HG03565 (cell line): Measurements from ENCODE around the gene MYMK.

Experiments used
- ATAC-seq: cut with Tn5 transposase; IDR thresholded peaks from one replicate; pipeline ENCODE4 v1.9.1; 2021; ENCODE audit warnings: mild to moderate bottlenecking, moderate library complexity; ENCODE audit not compliant: unreplicated experiment

MYMK gene

DNA sequence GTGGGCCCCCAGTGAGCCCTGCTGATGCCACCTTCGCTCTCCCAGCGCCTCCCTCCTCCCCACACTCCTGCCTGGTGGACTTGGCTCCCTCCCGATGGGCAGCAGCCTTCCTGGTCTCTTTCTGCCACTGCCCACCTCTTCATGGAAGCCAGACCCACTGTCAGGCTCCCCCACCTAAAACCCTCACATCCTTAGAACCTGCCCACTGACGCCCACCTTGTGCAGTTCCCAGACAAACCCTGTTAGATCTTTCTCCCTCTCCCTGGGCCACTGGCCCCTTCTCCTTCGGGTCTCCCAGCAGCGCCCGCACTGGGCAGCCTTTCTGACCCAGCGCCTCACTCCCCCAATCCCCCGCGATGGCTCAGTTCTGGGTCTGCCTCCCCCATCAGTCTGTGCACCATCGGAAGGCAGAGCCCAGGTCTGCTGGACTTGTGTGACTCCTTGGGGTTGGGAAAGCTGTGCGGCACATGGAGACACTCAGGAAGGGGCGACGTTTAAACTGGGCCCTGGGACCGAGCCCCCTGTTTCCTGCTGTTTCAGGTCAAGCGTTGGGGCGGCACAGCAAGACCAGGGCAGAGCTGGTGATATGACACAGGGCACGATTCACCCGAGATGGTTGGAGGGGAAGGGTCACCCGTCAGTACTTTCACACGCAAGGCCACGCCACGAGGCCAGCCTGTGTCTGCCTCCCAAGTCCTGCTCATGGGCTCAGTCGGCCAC, 17.4 kb downstream of the MYMK start:
- no peak for ATAC-seq

DNA sequence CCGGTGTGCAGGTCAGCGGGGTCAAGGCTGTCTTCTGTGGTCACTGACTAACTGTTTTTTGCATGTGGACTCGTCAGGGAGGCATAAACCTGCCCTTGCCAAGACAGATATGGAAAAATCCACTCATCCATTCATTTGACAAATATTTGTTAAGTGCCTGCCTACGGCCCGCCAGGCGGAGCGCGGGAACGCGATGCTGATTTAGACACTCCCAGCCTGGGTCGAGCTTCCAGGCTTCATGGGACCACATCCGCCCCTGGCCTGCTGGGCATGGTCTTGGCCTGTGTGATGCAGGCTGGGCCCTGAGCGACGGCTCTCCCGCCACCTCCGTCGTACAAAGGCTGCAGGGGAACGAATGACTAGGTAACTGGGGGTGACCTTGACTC, 18.1 kb downstream of the MYMK start:
- no peak for ATAC-seq

DNA sequence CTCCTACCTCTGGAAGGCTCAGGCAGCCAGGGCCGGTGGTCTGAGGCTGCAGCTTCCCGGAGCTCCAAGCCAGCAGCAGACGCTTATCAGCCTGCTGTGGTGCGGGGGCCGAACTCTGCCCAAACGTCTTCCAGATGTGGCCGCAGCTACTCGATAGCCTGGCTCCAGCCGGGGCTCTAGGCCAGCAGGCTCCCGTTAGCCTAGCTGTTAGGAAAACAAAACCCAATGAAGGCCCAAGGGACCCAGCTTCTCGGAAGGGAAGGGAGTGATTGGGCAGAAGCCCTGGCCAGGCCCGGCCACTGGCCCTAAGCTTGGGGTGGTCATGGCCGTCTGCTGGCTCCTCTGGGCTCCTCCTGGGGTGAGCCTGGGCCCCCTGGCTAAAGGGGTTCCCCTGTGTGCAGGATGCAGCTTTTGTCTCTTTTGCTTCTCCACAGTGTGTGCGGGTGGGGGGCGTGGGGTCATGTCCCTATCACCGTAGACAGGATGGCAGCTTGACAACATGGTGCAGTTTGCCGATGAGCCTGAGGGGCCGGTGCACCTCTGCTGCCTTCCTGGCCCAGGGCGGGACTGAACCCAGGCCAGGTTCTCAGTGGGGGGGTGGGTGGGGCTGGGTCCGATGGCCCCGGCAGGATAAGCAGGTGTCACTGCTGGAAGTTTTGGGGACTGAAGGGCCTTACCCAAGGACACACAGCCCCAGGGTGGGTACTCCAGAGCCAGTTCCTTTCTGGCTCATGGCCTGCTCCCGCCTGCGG, 18.7 kb downstream of the MYMK start:
- no peak for ATAC-seq

DNA sequence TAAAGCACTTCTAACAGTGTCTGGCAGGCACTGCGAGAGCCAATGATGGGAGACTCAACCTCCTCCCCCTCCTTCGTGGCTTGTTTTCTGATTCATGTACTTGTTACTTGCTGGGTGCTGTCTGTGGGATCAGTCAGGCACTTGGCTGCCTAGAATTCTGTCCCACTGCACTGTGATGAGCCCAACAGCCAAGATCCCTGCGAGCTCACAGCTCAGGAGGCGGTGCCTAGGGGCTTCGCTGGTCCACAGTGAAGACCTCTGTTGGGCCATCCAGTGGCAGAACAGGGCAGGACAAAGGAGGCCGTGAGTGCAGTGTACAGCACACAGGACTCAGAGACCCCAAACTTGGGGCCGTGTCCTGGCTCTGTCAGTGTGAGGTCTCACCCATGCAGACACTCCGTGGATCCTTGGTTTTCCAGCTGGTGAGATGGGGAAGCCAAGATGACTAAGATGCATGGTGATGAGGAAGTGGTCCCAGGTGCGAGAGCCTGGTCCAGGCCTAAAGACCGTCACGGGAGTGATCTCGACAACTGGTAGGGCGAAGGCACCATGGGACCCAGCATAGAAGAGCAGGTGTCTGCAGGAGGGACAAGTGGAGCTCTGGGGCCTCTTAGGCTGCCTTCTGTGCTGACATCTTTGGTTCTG, 19.5 kb downstream of the MYMK start:
- no peak for ATAC-seq

DNA sequence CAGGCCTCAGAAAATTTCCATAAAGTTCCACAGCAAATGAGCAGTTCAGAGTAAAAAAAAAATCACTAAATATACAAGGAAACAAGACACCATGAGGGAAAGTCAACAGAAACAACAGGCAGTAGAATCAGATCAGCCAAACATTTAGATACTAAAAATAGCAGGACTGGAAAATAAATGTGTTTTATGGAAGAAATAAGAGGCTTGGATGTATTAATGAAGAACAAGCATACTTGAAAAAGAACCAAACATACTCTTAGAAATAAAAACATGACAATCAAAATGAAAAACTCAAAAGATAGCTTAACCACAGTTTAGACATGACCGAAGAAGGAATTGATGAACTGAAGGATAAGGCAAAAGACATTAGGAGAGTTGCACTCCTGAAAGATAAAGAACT, 22.6 kb downstream of the MYMK start:
- ATAC-seq: no peak

DNA sequence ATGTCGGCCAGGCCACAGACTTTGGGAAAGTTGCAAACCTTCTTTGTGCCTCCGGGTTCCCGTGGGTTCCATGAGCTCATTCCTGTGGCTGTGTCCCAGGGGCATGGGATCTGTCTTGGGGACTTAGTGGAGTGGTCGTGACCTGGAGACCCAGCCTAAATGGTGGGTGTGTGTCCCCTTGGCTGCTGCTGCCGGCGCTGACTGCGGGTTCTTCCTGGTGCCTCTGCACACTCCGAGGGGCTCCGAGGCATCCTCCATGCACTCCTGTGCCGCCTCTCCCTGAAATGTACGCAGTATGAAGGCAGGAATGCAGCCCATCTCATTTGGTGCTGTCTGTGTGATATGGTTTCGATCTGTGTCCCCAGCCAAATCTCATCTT, 24.9 kb downstream of the MYMK start:
- ATAC-seq: no peak

DNA sequence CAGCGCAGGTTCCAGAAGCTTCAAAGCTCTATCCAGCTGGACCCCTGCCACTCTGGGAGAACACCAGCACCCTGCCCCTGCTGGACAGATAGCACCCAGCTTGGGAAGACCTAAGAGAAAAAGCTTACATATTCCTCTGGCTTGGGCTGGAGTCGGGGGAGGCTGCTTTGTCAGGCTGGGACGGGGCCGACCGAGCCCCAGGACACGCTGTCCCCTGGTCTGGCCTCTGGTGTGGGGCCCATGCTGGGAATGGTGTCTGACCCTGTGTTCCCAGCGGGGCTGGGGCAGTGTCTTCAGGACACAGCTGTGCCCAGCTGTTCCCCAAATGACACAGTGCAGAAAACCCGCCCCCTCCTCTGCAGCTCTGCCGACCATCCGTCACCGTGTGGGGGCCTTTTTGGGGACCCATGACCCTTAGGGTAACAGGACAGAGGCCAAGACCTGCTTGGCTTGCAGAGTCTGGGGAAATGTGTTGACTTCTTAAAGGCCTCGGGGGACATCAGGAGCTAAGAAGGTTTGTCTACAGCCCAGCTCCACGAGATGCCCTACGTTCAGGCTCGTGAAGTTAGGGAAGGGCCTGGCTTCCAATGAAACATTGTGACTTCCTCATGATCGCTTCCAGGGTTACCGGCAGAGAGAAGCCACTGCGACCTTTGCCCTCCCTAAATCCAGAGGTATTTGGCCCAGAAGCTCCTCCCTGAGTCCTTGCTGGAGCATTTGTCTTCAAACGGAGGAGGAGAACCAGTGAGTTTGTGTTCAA, 25.4 kb downstream of the MYMK start:
- ATAC-seq: no peak

DNA sequence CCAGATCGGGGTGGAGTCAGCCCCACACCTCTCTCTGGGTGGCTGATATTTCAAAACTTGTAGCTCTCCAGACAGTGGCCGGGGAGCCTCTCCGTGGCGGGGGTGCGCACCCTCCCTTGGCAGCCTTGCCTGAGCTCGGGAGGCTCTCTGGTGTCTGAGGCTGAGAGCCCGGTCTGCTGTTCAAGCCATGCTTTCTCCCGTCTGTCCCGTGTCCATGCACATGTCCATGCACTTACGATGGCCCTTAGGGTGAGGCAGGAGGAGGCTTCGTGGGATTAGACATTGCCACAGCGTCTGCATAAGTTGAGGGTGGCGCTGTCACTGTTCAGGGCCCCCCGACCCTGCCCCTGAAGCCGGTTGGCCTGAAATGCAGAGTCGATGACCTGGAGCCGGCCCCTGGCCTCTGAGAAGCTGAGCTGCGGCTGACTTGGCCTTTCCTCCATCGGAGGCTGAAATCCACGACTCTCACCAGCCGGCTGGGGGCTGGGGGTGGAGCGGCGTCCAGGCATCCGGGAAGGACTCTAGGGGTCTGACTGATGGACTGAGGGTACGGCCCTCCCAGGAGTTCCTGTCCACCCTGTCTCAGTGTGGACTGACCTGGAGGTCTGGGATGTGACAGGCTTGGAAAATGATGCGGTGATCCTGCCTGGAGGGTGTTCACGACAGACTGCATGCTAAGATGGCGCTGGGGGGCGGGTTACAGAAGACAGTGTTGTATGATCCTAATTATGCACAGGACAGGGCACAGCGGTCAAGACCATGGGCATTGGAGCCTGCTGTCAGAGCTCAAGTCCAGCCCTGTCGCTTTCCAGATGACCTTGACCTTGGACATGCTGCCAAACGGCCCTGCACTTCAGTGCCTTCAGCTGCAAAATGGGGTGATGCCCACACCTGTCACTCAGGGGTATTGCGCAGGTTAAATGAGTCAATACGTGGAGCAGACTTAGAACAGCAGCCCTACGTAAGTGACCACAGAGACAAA, 27.6 kb downstream of the MYMK start:
- no peak for ATAC-seq

DNA sequence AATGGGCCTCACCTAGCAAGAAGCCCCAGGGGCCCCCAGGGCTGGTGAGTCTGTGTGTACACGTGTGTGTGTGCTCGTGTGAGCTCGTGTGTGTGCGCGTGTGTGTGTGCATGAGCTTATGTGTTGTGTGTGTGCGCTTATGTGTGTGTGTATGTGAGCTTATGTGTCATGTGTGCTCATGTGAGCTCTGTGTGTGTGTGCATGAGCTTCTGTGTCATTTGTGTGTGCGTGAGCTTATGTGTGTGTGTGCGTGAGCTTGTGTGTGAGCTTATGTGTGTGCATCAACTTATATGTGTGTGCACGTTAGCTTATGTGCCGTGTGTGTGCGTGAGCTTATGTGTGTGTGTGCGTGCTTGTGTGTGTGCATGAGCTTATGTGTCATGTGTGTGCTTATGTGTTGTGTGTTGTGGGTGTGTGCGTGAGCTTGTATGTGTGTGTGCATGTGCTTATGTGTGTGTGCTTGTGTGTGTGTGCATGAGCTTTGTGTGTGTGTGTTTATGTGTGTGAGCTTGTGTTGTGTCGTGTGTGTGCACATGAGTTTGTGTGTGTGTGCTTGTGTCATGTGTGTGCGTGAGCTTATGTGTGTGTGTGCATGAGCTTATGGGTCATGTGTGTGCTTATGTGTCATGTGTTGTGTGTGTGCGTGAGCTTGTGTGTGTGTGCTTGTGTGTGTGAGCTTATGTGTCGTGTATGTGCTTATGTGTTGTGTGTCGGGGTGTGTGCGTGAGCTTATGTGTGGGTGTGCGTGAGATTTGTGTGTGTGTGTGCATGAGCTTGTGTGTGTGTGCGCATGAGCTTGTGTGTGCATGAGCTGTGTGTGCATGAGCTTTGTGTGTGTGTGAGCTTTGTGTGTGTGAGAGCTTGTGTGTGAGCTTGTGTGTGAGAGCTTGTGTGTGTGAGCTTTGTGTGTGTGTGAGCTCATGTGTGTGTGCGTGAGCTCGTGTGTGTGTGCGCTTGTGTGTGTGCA, 29.1 kb downstream of the MYMK start:
- no peak for ATAC-seq

DNA sequence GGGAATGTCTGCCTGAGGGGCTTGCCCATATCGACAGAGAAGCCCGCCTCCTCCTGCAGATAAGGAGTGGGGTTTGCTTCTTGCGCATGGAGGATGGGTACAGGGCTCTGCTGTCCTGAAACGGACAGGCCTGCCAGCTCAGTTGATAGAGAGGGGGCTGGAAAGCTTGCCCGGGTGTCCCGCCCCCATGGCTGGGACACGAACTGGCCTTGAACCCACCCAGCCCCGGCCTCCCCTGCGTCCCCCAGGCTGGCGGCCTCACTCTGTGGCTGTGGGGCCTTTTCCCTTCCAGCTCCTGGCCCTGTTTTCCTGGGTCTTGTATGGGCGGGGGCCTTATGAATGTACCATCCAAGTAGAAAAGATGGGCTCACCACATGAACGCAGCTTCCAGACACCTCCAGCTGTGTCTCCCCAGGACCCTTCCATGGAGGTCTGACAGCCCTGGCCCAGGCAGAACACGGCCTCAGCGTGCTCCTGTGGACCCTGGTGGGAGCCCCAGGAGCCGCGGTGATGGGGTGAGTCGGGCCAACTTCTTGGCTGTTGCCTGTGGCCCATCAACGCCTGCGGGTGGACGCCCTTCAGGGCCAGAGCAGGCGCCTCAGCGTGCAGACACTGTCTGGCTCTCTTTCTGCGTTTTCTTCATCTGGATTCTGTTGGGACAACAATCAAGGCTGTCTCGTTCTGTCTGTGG, 30.0 kb downstream of the MYMK start:
- no peak for ATAC-seq

DNA sequence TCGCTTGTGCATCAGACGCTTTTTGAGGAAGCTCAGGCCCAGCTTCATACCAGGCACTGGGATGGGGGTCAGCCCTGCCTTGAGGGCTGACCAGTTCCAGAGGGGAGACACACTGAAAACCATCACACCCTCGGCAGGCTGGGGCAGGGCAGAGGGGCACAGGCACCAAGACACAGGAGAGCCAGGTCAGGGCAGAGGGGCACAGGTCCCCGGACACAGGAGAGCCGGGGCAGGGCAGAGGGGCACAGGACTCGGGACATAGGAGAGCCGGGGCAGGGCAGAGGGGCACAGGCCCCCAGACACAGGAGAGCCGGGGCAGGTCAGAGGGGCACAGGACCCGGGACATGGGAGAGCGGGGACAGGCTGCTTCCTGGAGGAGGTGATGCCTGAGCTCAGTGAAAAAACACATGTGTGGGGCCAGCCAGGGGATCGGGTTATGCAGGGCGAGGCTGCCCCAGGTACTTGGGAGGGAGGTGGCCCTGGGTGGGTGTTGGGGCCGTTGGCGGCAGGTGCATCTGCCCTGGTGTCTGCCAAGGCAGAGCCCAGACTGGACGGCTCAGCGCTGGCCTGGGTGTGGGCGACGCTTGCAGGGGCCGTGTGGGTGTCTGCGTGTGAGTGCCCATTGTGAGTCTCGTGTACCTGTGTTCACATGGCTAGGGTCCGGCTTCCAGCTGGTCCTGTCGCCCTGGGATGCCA, 30.8 kb downstream of the MYMK start:
- no peak for ATAC-seq

DNA sequence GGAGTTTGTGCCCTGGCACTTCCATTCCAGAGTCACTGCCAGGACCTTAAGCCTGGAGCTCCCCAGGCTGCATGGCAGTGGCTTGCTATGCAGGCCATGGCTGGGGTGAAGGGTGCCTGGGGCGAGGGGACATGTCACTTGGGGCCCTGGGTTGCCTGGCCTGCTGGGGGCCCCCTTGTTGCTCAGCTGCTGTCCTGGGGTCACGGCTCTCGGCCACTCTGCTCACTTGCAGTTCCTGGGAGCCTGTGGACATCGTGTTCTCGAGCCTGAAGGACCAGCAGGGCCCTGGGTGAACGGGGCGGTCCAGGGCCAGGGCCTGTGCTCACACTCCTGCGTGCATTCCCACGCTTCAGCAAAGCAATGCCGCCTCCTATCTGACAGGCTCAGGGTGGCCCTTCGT, 31.3 kb downstream of the MYMK start:
- no peak for ATAC-seq

DNA sequence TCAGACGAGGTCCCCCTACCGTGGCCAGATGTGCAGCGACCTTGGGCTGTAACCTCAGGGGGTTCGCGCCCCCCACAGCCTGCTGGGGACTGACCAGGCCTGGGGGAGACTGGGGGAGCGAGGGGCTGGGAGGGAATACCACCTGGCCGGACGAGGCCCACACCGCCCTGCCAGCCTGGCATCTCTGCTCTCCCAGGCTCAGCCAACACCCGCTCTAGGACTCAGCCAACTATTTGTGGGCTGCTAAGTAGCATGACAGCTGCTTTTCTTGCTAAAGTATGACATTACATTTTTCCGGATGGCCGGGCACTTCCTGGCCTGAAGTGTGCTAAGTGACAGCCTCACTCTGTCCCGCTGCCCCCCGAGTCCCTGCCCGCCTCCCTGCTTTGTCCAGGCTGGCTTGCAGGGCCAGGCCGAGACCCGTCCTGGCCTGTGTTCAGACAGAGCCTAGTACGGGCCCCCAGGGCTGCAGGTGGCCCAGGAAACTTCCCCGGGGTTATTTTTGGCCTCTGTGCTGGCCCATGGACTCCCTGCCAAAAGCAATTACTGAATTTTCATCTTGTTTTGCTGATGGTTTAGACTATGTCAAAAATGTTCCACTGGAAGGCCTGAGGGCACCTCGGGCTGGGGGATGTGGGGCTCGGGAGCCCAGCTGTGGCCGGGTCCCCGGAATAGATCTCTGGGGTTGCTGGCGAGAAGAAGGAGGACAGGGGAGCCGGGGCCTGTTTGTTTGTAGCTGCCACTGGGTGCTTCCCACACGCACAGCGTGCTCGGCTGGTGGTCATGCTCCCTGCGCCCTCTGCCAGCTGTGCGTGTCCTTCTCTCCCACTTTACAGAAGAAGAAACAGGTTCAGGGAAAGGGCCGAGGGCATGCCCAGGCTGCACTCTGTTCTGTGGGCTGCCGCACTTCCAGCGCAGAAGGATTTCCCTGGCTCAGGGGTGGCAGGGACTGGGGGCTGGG, 32.4 kb downstream of the MYMK start:
- ATAC-seq: no peak

DNA sequence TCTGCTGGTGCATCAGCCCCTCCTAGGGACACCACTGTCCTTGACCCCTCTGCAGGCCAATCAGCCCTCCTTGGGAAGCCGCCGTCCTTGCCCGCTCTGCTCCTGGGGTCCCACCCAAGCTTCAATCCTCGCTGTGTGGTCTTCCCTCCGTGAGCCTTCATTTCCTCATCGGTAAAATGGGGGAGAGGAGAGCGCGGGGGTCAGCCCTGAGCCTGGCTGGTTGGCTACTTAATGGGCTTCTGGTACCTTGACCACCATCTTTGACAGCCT, 33.2 kb downstream of the MYMK start:
- ATAC-seq: no peak

DNA sequence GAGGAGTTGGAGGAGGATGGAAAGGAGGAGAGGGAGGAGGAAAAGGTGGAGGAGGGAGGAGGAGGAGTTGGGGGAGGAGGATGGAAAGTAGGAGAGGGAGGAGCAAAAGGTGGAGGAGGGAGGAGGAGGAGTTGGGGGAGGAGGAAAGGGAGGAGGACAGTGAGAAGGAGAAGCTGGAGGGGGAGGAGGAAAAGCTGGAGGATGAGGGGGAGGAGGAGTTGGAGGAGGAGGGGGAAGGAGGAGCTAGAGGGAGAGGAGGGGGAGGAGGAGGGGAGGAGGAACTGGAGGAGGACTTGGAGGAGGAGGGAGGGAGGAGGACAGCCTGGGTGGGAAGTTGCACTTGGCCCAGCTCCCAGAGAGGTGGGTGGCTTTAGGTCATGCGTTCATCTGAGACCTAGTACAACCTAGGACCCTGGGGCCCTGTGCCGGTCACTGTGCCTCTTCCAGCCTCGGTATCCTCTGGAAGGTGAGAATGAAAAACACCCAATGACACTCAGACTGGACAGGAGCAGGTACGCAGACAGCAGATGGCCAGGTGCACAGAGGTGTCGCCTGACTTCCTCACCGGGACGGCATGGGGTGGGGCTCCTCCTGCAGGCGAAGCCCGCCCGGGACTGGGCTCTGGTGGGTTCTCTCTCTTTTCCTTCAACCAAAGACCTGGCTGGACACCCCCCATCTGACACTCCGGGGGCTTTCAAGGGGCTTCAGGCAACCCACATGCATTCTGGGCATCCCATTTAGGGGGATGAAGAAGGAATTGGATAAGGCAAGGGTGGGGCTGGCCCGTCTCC, 33.7 kb downstream of the MYMK start:
- no peak for ATAC-seq

DNA sequence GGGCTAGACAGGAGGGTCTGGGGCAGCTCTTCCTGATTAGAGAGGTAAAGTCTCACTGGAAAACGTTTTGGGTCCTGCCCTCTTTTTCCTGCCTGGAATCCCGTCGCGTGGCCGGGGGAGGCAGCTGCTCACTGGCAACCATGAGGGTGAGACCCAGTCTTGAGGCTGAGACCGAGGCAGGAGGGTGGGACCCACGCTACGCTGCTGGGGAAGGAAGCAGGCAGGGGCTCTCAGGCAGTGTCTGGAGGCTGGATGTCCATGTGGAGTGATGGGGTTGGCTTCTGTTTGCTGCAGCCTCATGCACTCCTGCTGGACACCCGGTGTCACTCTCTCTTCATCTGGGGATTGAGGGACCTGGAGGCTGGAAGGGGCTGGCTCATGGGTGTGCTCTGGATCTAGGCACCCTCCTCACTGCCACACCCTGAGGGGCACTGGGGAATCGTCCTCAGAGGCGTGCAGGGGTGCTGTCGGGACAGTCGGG, 34.5 kb downstream of the MYMK start:
- ATAC-seq: no peak
